Activated CD8-positive, alpha-beta T cell treated with anti-CD3 and anti-CD28 coated beads, Interleukin-2, amount 10 ng/mL, durations not matched to agents 7 days and 5 days (primary cell): ENCODE data around the gene ISL2. TPM values are rescaled to one million over a fixed set of nuclear protein-coding genes. Genes with fewer than 3 reads are reported as not detected.
"Not testable (repeated sequence)": the region's sequence is repeated elsewhere in the genome, so short reads cannot be mapped to it uniquely, and the experiment has no call there.

Experiments
- ATAC-seq: fragments of 150-1000 bp; cut with Tn5 transposase; one replicate; pipeline ENCODE4 v1.10.0; 2021; ENCODE audit warnings: moderate library complexity
- CTCF ChIA-PET: fragments of 350-600 bp; sonication (Branson Sonifier 250); formaldehyde crosslinking; loops from one replicate; lab custom pipeline; 2021; ENCODE audit warnings: antibody characterized with exemption; lab: Charles Lee
- POLR2A ChIA-PET: fragments of 350-600 bp; sonication (Branson Sonifier 250); formaldehyde crosslinking; loops from one replicate; lab custom pipeline; 2021; ENCODE audit warnings: antibody characterized with exemption; lab: Charles Lee
- DNase-seq: peaks from one replicate; pipeline ENCODE4 v3.0.0-alpha.2; 2020
- H3K27ac Mint-ChIP-seq: one replicate; pipeline ENCODE4 v1.8.0; 2021; ENCODE audit warnings: mild to moderate bottlenecking, mixed read lengths
- H3K27me3 Mint-ChIP-seq: one replicate; pipeline ENCODE4 v1.8.0; 2021; ENCODE audit warnings: low read depth, mixed read lengths
- H3K36me3 Mint-ChIP-seq: one replicate; pipeline ENCODE4 v1.8.0; 2021; ENCODE audit warnings: low read depth, mixed read lengths
- H3K4me1 Mint-ChIP-seq: one replicate; pipeline ENCODE4 v1.8.0; 2021; ENCODE audit warnings: low read depth, mixed read lengths
- H3K4me3 Mint-ChIP-seq: one replicate; pipeline ENCODE4 v1.8.0; 2021; ENCODE audit warnings: mild to moderate bottlenecking, mixed read lengths
- H3K9me3 Mint-ChIP-seq: one replicate; pipeline ENCODE4 v1.8.0; 2022; ENCODE audit warnings: mixed read lengths; ENCODE audit not compliant: insufficient read depth
- total RNA-seq, 2 experiments: library from RNA; stranded (reverse); gene quantifications; one replicate each; pipeline ENCODE4 v1.2.3, GENCODE V29; 2021

The ISL2 gene
- total RNA-seq, 2 experiments from 2014 or later, result 0.32 to 0.37 TPM

DNA sequence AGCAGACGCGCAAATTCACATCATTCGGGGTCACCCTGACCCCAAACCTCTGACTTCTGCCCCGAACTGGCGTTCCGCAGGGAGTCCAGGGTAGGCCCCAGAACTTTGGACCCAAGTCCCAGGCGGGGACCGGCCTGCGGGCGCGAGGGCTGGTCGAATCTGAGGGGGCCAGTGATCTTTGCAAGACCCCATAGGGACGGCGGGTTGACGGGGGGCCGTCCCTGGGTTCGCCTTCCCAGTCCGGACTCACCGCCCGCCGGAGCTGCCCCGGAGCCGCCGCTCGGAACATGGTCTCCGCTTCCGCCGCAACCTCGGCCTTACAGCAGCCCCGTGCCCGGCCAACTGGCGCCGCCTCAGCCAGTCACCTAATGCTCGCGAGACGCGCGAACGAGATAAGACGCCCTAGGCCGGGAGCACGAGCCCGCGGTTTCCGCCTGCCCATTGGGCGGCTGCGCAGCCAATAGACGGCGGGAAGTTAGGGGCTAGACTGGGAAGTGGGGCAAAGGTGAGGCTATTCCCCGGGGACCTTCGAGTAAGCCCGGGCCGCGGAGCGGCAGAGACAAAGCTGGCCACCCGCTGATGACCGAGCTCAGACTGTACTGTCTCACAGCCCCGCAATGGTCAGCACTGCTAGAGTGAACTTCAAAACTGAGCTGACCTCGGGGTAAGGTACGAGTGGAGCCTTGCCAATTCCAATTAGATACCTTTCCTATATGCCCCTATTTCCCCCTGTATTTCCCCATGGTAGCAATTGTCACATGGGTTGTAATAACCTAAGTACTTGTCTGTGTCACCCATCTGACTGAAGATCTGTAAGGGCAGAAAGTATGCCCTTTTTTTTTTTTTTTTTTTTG, 25.2 kb upstream of the ISL2 start, which contains the start of gene ETFA:
Gene ETFA, minus strand, starts transcription at position 370 of the 854 bp plus-strand sequence. Its CDS starts 81 bp downstream, at position 289.
- ATAC-seq (peak; percentile 99), DNase-seq (peak; percentile 95)
- no peaks in the 10 kb centered on the region for H3K27me3 Mint-ChIP-seq
- peak within 1 kb of the TSS; percentile 84 for H3K27ac Mint-ChIP-seq
- ChIA-PET CTCF (interaction anchor here (2.1 kb wide), 1 partner anchor 25 kb away, joined by 8 read pairs; no protein-coding TSS in a partner anchor), POLR2A (interaction anchor here (0.7 to 1.5 kb wide), 3 partner anchors 32 to 1232 kb away, joined by 3 to 6 read pairs (median 3); no protein-coding TSS in a partner anchor)
- peak within 1 kb of the TSS; percentile 92 for H3K4me3 Mint-ChIP-seq
- H3K9me3 Mint-ChIP-seq, result no peaks in the 10 kb centered on the region
- peaks cover 27% of the 10 kb centered on the region for H3K4me1 Mint-ChIP-seq
- H3K36me3 Mint-ChIP-seq, result peaks cover 13% of the 10 kb centered on the region

DNA sequence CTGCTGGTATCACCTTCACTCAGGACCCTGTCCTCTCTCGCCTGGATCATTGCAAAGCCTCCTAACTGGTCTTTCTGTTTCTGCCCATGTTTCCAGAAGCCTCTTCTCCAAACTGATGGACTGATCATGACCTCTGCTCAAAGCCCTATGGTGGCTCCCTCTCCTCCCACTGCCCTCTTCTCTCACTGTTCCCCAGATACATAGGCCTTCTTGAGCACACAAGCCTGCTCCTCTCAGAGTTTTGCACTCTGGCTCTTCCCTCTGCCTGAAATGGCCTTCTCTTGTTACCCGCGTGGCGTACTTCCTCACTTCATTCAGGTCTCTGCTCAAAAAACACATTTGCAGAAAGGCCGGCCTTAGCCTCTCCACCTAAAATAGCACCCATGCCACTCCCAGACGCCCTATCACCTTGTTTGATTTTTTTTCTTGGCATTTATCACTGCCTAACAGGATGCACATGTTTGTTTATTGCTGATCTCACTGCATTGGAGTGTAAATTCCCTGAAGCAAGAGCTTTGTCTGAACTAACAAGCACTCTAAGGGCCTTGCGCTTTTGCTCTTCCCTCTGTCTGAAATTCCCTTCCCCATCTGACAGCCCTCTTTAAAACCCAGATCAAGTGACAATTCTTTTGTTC, 23.9 kb upstream of the ISL2 start:
- Mint-ChIP-seq H3K27me3 (no peaks in the 10 kb centered on the region), H3K36me3 (peaks cover 13% of the 10 kb centered on the region), H3K4me1 (peaks cover 27% of the 10 kb centered on the region), H3K9me3 (no peaks in the 10 kb centered on the region), H3K27ac (no peak overlapping the region), H3K4me3 (peak overlapping the region; percentile 2)
- POLR2A ChIA-PET, result no interaction called here
- ATAC-seq, result no peak
- no peak for DNase-seq
- CTCF ChIA-PET, result no interaction called here

DNA sequence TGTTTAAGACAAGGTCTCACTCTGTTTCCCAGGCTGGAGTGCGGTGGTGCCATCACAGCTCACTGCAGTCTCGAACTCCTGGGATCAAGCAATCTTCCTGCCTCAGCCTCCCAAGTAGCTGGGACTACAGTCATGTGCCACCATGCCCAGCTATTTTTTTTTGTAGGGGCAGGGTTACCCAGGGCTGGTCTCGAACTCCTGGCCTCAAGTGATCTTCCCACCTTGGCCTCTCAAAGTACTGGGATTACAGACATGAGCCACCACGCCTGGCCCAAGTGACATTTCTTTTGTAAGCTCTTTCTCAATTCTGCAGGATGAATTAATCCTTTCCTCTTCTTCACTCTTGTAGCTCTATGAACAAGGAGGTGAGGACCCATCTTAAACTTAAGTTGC, 23.4 kb upstream of the ISL2 start:
- peaks cover 26% of the 10 kb centered on the region for H3K4me1 Mint-ChIP-seq
- H3K27ac Mint-ChIP-seq, H3K4me3 Mint-ChIP-seq, H3K9me3 Mint-ChIP-seq, DNase-seq, POLR2A ChIA-PET, ATAC-seq, H3K27me3 Mint-ChIP-seq, CTCF ChIA-PET: not testable (repeated sequence)
- H3K36me3 Mint-ChIP-seq, result peaks cover 12% of the 10 kb centered on the region

DNA sequence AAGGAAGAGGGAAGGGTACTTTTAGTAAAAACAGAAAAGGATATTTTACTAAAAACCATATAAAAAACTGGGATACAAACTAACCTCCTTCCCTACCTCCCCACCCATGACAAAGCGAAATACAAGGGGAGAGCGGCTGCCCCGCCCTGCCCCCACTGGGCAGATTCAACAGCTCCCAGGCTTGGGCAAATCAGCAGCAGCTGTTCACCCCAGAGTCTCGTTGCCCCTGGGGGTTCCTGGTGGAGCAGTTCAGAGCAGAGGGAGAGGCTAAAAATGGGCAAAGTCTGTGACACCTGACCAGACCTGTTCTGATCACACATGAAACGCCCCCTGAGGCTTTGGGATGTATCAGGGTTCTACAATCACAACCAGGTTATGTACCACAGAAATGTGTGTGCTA, 22.8 kb upstream of the ISL2 start:
- H3K27ac Mint-ChIP-seq, result no peak overlapping the region
- ATAC-seq, result no peak

DNA sequence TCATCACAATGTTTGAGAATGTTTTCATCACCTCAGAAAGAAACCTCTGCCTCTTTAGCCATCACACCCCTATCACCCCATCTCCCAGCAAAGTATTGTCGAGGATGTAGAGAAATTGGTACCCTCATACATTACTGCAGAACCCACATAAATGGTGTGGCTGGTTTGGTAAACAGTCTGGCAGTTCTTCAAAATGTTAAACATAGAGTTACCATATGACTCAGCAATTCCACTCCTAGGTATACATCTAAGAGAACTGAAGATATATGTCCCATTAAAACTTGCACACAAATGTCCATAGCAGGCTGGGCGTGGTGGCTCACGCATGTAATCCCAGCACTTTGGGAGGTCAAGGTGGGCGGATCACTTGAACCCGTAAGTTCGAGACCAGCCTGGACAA, 16.6 kb upstream of the ISL2 start:
- Mint-ChIP-seq H3K9me3 (no peaks in the 10 kb centered on the region), H3K4me1 (no peaks in the 10 kb centered on the region), H3K36me3 (no peaks in the 10 kb centered on the region), H3K4me3 (no peak overlapping the region), H3K27me3 (peaks cover 24% of the 10 kb centered on the region), H3K27ac (no peak overlapping the region)
- ChIA-PET CTCF (no interaction called here), POLR2A (no interaction called here)
- DNase-seq, result no peak
- ATAC-seq, result no peak

More for the DNA sequence above, 22.8 kb upstream of the ISL2 start:
- H3K36me3 Mint-ChIP-seq, result peaks cover 7% of the 10 kb centered on the region
- no peaks in the 10 kb centered on the region for H3K9me3 Mint-ChIP-seq
- DNase-seq, result no peak
- peaks cover 23% of the 10 kb centered on the region for H3K4me1 Mint-ChIP-seq
- ChIA-PET POLR2A (no interaction called here), CTCF (no interaction called here)
- no peak overlapping the region for H3K4me3 Mint-ChIP-seq
- H3K27me3 Mint-ChIP-seq, result peaks cover 3% of the 10 kb centered on the region

DNA sequence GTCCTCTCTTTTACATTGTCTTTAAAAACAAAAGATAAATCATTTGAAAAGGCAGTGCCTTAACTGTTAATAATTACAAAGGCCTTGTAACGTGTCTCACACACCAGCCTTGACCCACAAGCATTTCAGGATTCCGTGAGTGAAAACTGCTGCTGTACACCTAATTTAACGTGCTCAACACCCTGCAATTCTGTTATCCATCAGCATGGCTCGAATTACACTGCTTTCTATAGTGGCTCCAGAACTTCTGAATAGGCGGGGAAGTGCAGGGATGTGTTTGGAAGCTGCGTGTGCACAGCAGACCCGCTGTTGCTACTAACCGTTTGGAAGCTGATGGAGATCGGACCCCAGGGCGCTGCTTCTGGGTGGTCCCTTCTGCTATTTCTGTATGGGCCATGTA, 15.4 kb upstream of the ISL2 start:
- ATAC-seq (no peak), DNase-seq (no peak)
- Mint-ChIP-seq H3K27ac (no peak overlapping the region), H3K4me1 (no peaks in the 10 kb centered on the region), H3K9me3 (no peaks in the 10 kb centered on the region), H3K27me3 (peaks cover 28% of the 10 kb centered on the region), H3K4me3 (no peak overlapping the region), H3K36me3 (no peaks in the 10 kb centered on the region)
- CTCF ChIA-PET, result no interaction called here
- POLR2A ChIA-PET, result no interaction called here

DNA sequence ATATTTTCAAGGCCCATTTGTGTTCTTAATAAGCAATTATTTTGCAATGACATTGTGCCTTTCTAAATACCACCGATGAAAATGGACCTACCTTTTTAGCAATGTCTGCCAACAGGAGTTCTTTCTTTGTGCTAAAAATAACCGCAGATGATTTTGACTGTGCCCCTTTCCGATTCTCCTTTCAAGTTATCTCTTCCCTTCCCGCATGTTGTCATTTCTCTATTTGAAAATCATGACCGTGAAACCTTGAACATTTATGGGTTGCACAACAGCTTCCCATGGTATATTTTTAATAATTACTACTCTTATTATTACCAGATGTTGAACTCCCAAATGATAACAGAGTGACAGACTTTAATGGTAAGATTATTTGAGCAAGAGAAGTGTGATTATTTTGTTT, 15.0 kb upstream of the ISL2 start:
- Mint-ChIP-seq H3K27ac (no peak overlapping the region), H3K27me3 (peaks cover 30% of the 10 kb centered on the region), H3K9me3 (no peaks in the 10 kb centered on the region), H3K36me3 (no peaks in the 10 kb centered on the region), H3K4me1 (no peaks in the 10 kb centered on the region), H3K4me3 (no peak overlapping the region)
- DNase-seq (no peak), ATAC-seq (no peak)
- CTCF ChIA-PET, result no interaction called here
- POLR2A ChIA-PET, result no interaction called here

DNA sequence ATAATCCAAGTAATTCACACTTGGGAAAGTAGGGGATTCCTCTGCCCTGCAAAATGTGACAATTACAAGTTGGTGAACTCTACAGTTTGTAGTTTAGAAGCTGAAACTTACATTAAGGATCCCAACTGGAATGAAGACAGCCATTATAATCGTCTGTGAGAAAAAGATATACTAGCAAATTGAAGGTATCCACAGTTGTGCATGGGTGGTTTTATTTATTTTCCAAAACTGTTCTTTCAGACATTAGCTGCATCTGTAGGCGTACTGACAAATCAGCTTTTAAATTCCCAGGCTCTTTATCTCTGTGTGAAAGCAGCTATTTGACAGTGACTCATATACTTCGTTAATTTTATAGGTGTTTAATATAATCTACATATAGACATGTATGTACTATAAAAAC, 12.5 kb upstream of the ISL2 start:
- Mint-ChIP-seq H3K4me1 (no peaks in the 10 kb centered on the region), H3K27me3 (peaks cover 40% of the 10 kb centered on the region), H3K36me3 (no peaks in the 10 kb centered on the region), H3K4me3 (no peak overlapping the region), H3K27ac (no peak overlapping the region), H3K9me3 (no peaks in the 10 kb centered on the region)
- CTCF ChIA-PET, result interaction anchor here (1.2 kb wide), 1 partner anchor 9 kb away, joined by 3 read pairs; no protein-coding TSS in a partner anchor
- DNase-seq (no peak), ATAC-seq (no peak)
- POLR2A ChIA-PET, result no interaction called here

DNA sequence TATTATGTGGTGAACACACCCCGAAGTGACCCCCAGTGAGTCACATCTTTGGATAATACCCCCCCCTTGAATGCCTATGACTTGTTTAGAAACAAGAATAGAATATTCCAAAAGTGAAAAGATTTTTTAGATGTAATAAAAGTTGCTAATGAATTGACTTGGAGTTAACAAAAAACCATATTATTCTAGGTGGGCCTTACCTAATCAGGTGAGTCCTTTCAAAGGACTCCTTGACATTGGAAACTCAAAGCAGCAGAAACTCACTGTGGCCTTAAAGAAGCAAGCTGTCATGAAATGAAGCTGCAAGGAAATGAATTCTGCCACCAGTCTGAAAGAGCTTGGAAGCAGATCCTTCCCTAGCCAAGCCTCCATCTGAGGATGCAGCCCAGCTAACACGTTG, 10.9 kb upstream of the ISL2 start:
- POLR2A ChIA-PET, result no interaction called here
- Mint-ChIP-seq H3K27me3 (peaks cover 46% of the 10 kb centered on the region), H3K36me3 (no peaks in the 10 kb centered on the region), H3K27ac (no peak overlapping the region), H3K4me3 (no peak overlapping the region), H3K9me3 (no peaks in the 10 kb centered on the region), H3K4me1 (no peaks in the 10 kb centered on the region)
- no peak for DNase-seq
- ATAC-seq, result no peak
- CTCF ChIA-PET, result interaction anchor here (0.6 to 2.2 kb wide), 2 partner anchors 15 to 70 kb away, joined by 3 to 5 read pairs; no protein-coding TSS in a partner anchor

DNA sequence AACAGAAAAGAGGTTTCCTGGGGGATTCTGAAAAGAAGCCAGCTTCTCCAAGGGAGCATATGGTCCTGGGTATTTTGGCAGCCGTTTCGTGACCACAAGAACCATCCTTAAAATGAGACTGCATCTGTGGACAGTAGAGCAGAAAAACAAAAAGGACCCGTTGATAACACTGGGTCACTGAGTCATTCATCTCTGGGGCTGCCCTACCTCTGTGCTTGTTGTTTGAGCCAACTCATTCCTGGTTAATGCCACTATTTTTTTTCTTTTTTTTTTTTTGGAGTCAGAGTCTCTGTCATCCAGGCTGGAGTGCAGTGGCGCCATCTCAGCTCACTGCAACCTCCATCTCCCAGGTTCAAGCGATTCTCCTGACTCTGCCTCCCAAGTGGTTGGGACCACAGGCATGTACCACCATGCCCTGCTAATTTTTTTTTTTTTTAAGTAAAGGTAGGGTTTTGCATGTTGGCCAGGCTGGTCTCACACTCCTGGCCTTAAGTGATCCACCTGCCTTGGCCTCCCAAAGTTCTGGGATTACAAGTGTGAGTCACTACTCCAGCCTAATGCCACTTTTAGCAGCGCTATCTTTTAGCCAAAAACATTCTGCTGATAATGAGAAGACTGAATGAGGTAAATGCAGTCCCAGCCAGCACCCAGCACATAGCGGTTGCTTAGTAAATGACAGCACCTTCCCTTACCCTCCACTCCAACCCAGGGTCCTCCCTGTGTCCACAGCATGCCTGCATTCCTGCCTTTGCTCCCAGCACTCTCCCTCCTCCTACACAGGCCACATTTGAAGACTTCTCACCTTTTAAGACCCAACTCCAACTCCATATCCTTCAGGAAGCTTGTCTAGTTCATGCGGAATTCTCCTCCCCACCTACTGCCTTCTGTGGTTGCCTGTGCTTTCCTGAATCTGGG, 9.1 kb upstream of the ISL2 start:
- DNase-seq (no peak), ATAC-seq (no peak)
- Mint-ChIP-seq H3K27ac (no peak overlapping the region), H3K36me3 (no peaks in the 10 kb centered on the region), H3K4me3 (no peak overlapping the region), H3K4me1 (no peaks in the 10 kb centered on the region), H3K9me3 (no peaks in the 10 kb centered on the region), H3K27me3 (peaks cover 42% of the 10 kb centered on the region)
- CTCF ChIA-PET, result interaction anchor here (2.2 kb wide), 1 partner anchor 13 kb away, joined by 5 read pairs; no protein-coding TSS in a partner anchor
- POLR2A ChIA-PET, result no interaction called here

DNA sequence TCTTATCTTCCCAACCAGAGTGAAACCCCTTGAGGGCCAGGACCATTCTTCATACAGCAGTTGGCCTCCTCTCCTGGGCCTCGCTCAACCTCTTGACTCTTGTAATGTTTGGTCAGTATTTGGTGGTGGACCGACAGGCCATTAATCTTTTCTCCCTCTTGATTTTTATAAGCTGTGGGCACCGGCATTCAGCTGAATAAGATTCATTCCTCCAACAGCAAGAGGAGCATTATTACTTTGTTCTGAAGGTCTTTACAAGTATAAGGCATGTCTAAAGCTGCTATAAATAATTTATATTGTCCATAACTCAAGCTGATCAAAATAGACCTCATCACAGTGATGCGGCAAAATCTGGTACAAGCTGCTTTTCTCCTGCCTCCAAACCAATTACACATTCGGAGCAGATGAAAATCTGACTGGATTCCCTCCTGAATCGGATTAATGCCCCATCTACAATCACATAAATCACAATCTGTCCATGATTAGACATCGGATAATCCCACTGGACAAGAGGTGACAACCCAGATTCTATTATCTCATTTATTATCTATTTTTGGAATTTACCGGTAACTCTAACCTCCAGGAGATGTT, 8.4 kb upstream of the ISL2 start:
- Mint-ChIP-seq H3K4me1 (no peaks in the 10 kb centered on the region), H3K27ac (no peak overlapping the region), H3K4me3 (no peak overlapping the region), H3K27me3 (peaks cover 44% of the 10 kb centered on the region), H3K9me3 (no peaks in the 10 kb centered on the region), H3K36me3 (no peaks in the 10 kb centered on the region)
- CTCF ChIA-PET, result interaction anchor here (0.9 kb wide), 1 partner anchor 93 kb away, joined by 3 read pairs; no protein-coding TSS in a partner anchor
- POLR2A ChIA-PET, result no interaction called here
- no peak for ATAC-seq
- no peak for DNase-seq
